Stomach (tissue), 9 donors: ENCODE measurements around the gene GPR108. TPM values are rescaled to one million over a fixed set of nuclear protein-coding genes. Genes with fewer than 3 reads are reported as not detected.

ENCODE experiments used
- DNase-seq, 2 donors: peaks; one replicate each; pipeline versions ENCODE4 v3.0.0 to v3.0.0-alpha.2; 2013 to 2019
- H3K27ac ChIP-seq, 5 donors: fragments of 200-600 bp in 4 of 5; sonication (generic) in 4 of 5; one replicate each; pipeline ENCODE4 v1.5.1; 2013 to 2019; ENCODE audit warnings: mild to moderate bottlenecking in 1 of 5, moderate library complexity in 1 of 5
- H3K27me3 ChIP-seq, 3 donors: fragments of 200-600 bp; sonication (generic); one replicate each; pipeline ENCODE4 v1.5.1; 2017 to 2019; ENCODE audit warnings: mixed run types in 1 of 3
- H3K36me3 ChIP-seq, 4 donors: fragments of 200-600 bp; sonication (generic); 1 replicate in 3 of 4; 2 replicates in 1 of 4; pipeline ENCODE4 v1.5.1; 2016 to 2019
- H3K4me1 ChIP-seq, 4 donors: fragments of 200-600 bp; sonication (generic); one replicate each; pipeline ENCODE4 v1.5.1; 2016 to 2019
- H3K4me3 ChIP-seq, 4 donors: fragments of 200-600 bp; sonication (generic) in 3 of 4; one replicate each; pipeline ENCODE4 v1.5.1; 2016 to 2019; ENCODE audit warnings: mild to moderate bottlenecking in 1 of 4
- H3K9me3 ChIP-seq, 4 donors: fragments of 200-600 bp; sonication (generic); one replicate each; pipeline ENCODE4 v1.5.1; 2016 to 2019
- EP300 ChIP-seq: sonication (generic); formaldehyde crosslinking; IDR thresholded peaks from one replicate; pipeline ENCODE4 v1.6.1; 2017; ENCODE audit warnings: antibody characterized with exemption
- POLR2A ChIP-seq, 4 donors: fragments of 450-650 bp; IDR thresholded peaks; one replicate each; pipeline ENCODE4 v1.6.1; 2016; ENCODE audit warnings: antibody characterized with exemption in 4 of 4, control low read depth in 2 of 4, mild to moderate bottlenecking in 1 of 4, moderate library complexity in 1 of 4
- POLR2AphosphoS5 ChIP-seq, 3 donors: sonication (generic); formaldehyde crosslinking; IDR thresholded peaks; one replicate each; pipeline ENCODE4 v1.6.1; 2016; ENCODE audit warnings: antibody characterized with exemption in 3 of 3
- WGBS, 5 donors: extraction: QIAGEN DNeasy Blood & Tissue Kit in 3 of 5; methylation state at CpG; one replicate each; pipeline versions ENCODE4 v1.1.5 to v1.1.7; 2013 to 2018; 5-methylcytosine and 5-hydroxymethylcytosine counted together
- intact Hi-C: fragments of 100-400 bp; cut with DNase I; formaldehyde crosslinking; loops from one replicate; pipeline ENCODE4 v1.15.1; 2023; ENCODE audit warnings: low total_unique reads
- polyA plus RNA-seq, 3 donors: library from polyadenylated mRNA; stranded (reverse); fragments of 200-250 nt; gene quantifications; one replicate each; pipeline ENCODE4 v1.2.3, GENCODE V29; 2013
- total RNA-seq, 5 donors: library from RNA; depleted of rRNA; stranded (reverse); fragments of >200 nt; gene quantifications; one replicate each; pipeline versions ENCODE4 v1.1.0 to v1.2.3, GENCODE V29; 2014 to 2016
- TF ChIP-seq, protein P1 (sequence below), 7 experiments: fragments of 450-650 bp in 4 of 7; fragments of 200-600 bp in 3 of 7; sonication (generic) in 3 of 7; IDR thresholded peaks; one replicate each; pipeline ENCODE4 v1.5.1; 2016 to 2019; ENCODE audit warnings: antibody characterized with exemption in 7 of 7, control low read depth in 2 of 7, mild to moderate bottlenecking in 1 of 7
- donor health status: healthy with polysubstance abuse.
- donor health status: Bipolar disorder and iron deficiency.
- donor health status: healthy.

GPR108 gene
- total and polyA plus RNA-seq, 8 donors, result 28.1 to 132 (median 59.2) TPM

DNA sequence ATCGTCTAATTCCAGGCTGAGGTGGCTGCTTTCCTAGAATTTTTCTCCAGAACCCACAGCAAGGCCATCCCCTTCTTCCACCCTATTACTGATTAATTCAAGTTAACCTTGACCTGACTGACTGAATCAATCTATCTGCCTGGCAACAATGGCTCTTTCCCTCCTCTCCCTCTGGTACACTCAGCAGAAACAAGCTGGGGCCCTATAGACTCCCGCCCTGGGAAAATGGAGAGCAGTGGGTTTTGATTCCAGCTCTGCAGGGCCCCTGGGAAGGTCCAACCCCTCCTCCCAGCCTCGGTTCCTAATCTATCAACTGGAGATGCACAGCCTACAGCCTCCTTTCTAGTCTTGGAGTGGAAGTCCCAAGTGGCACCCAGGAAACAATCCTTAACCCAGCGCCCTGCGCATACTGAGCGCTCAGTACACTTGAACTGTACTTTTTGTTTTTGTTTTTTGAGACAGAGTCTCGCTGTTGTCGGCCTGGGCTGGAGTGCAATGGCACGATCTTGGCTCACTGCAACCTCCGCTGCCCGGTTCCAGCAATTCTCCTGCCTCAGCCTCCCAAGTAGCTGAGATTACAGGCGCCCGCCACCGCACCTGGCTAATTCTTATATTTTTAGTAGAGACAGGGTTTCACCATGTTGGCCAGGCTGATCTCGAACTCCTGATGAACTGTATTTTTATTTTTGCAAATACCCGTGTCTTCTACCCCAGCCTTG lies 11.7 kb downstream of the GPR108 start:
- Histone ChIP-seq H3K9me3 (no peaks in the 10 kb centered on the region), H3K4me1 (peaks cover 13 to 67% (median 23%) of the 10 kb centered on the region in 4 donors), H3K4me3 (no peak overlapping the region), H3K27ac (peak overlapping the region in 1 of 5 donors; percentile 62), H3K27me3 (no peaks in the 10 kb centered on the region), H3K36me3 (peaks cover 0 to 8% (median 0%) of the 10 kb centered on the region in 4 donors)
- DNase-seq, result peak in 1 of 2 donors; percentile 54
- intact Hi-C loops, result no loop called here
- TF ChIP-seq EP300 (no peak), POLR2A (IDR thresholded peaks at IDR 0.05) (no peak), POLR2AphosphoS5 (IDR thresholded peaks at IDR 0.05) (no peak)
- TF ChIP-seq, protein P1, sequence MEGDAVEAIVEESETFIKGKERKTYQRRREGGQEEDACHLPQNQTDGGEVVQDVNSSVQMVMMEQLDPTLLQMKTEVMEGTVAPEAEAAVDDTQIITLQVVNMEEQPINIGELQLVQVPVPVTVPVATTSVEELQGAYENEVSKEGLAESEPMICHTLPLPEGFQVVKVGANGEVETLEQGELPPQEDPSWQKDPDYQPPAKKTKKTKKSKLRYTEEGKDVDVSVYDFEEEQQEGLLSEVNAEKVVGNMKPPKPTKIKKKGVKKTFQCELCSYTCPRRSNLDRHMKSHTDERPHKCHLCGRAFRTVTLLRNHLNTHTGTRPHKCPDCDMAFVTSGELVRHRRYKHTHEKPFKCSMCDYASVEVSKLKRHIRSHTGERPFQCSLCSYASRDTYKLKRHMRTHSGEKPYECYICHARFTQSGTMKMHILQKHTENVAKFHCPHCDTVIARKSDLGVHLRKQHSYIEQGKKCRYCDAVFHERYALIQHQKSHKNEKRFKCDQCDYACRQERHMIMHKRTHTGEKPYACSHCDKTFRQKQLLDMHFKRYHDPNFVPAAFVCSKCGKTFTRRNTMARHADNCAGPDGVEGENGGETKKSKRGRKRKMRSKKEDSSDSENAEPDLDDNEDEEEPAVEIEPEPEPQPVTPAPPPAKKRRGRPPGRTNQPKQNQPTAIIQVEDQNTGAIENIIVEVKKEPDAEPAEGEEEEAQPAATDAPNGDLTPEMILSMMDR (IDR thresholded peaks at IDR 0.05), result no peak
- 84 to 86% (median 85%) methylated on average over 16 of the region's 16 CpGs for WGBS, 5 donors

DNA sequence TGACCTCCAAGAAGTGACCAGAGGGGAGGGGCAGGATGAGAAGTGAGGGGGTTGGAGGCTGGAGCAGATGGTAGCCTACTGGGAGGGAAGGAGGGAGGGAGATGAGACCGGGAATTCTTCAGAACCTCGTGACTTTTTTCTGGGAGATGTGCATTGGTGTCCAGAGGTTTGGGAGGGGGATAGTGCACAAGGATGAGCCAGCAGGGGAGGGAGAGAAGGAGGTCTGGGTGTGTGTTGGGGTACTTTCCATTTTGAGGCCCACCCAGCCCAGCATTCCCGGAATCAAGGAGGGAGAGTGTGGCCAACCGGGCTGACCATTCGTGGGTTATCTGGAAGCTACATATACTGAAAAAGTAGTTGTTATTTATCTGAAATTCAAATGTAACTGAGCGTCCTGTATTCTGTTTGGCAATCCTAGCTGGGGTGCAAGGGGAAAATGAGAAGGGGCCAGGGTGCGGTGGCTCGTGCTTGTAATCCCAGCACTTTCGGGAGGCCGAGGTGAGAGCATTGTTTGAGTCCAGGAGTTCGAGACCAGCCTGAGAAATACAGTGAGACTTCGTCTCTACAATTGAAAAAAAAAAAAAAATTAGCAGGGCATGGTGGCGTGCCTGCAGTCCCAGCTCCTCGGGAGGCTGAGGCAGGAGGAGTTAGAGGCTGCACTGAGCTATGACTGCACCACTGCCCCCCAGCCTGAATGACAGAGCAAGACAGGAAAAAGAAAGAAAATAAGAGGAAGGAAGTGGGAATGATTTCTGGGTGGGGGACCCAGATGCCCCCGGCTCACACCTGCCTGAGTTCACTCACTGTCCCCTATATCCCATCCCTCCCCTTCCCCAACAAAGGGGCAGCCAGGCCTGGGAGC lies 12.5 kb downstream of the GPR108 start:
- no peaks in the 10 kb centered on the region for H3K27me3 ChIP-seq
- H3K27ac ChIP-seq, result peak overlapping the region in 2 of 5 donors; percentile 54 to 62
- WGBS, 5 donors, result 75 to 78% (median 77%) methylated on average over 15 of the region's 15 CpGs
- H3K9me3 ChIP-seq, result no peaks in the 10 kb centered on the region
- peaks cover 8 to 66% (median 21%) of the 10 kb centered on the region in 4 donors for H3K4me1 ChIP-seq
- TF ChIP-seq, protein P1 (IDR thresholded peaks at IDR 0.05), result no peak
- intact Hi-C loops, result no loop called here
- H3K4me3 ChIP-seq, result no peak overlapping the region
- peaks cover 0 to 3% (median 0%) of the 10 kb centered on the region in 4 donors for H3K36me3 ChIP-seq
- DNase-seq, result peak in 1 of 2 donors; percentile 54

DNA sequence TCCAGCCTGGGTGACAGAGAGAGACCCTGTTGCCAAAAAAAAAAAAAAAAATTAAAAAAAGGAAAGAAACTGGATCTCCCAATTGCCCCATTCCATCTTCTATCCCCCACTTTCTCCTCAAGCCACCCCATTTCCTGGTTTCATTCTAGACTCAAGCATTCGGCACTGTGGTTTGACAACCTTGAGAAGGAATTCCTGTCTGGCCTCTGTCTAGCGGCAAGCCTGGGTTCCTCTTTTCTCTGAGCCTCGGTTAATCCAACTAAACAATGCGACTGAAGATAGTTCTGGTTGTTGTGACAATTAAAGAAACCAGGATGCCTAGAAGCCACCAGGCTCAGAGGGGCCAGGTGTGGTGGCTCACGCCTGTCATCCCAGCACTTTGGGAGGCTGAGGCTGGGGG lies 13.6 kb downstream of the GPR108 start:
- Histone ChIP-seq H3K4me3 (no peak overlapping the region), H3K27ac (peak overlapping the region in 4 of 5 donors; percentile 53 to 62 (median 57)), H3K36me3 (no peaks in the 10 kb centered on the region), H3K27me3 (peaks cover 0 to 8% (median 0%) of the 10 kb centered on the region in 3 donors), H3K9me3 (no peaks in the 10 kb centered on the region), H3K4me1 (peaks cover 6 to 54% (median 16%) of the 10 kb centered on the region in 4 donors)
- intact Hi-C loops, result no loop called here
- WGBS, 5 donors, result 50 to 77% (median 73%) methylated on average over 5 of the region's 5 CpGs
- DNase-seq, result no peak
- TF ChIP-seq EP300, result no peak
- no peak for TF ChIP-seq POLR2AphosphoS5 (IDR thresholded peaks at IDR 0.05)
- TF ChIP-seq POLR2A (IDR thresholded peaks at IDR 0.05), result no peak
- TF ChIP-seq, protein P1 (IDR thresholded peaks at IDR 0.05), result no peak

DNA sequence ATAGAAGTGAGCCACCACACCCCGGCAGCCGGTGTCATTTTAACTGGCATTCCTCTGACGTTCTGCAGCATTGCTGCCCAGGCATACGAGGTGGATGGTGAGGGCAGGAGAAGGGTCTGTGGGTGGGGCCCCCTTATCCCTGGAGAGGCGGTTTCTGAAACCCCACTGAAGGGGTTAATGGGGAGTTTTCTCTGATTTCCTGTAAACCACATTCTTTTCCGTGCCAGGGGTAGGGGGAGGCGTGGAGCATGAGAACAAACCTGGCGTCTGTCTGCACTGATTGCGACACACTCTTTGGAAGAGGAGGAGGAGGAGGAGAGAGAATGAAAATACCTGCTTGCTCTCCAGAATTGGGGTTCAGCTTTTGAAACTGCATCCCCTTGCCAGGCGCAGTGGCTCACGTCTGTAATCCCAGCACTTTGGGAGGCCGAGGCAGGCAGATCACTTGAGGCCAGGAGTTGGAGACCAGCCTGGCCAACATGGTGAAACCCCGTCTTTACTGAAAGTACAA lies 14.2 kb downstream of the GPR108 start:
- TF ChIP-seq POLR2A (IDR thresholded peaks at IDR 0.05) (no peak), POLR2AphosphoS5 (IDR thresholded peaks at IDR 0.05) (no peak), EP300 (no peak)
- TF ChIP-seq, protein P1 (IDR thresholded peaks at IDR 0.05), result no peak
- H3K4me3 ChIP-seq, result no peak overlapping the region
- intact Hi-C loops, result no loop called here
- no peaks in the 10 kb centered on the region for H3K9me3 ChIP-seq
- peak overlapping the region in 4 of 5 donors; percentile 53 to 62 (median 57) for H3K27ac ChIP-seq
- DNase-seq, result peak in 1 of 2 donors; percentile 75
- 24 to 31% (median 31%) methylated on average over 13 of the region's 13 CpGs for WGBS, 5 donors
- H3K27me3 ChIP-seq, result peaks cover 0 to 13% (median 0%) of the 10 kb centered on the region in 3 donors
- H3K36me3 ChIP-seq, result no peaks in the 10 kb centered on the region
- H3K4me1 ChIP-seq, result peaks cover under 1 to 49% (median 13%) of the 10 kb centered on the region in 4 donors
